Keratinocyte (primary cell): ENCODE results near the gene ACSS2. TPM values are rescaled to one million over a fixed set of nuclear protein-coding genes. Genes with fewer than 3 reads are reported as not detected.

ENCODE experiments used
- DNase-seq: peaks from one replicate; pipeline ENCODE4 v3.0.0-alpha.2; 2011; ENCODE audit warnings: low read depth, missing footprints, low spot score
- FAIRE-seq: peaks from 2 replicates; lab custom pipeline; 2011; peaks lifted over from hg19 to GRCh38; lab: Jason Lieb, UNC
- H2AFZ ChIP-seq: 2 replicates; pipeline ENCODE4 v1.6.0; 2012; ENCODE audit warnings: low read length, control low read depth, inconsistent platforms; ENCODE audit not compliant: control insufficient read depth
- H3K27ac ChIP-seq: 2 replicates; pipeline ENCODE4 v1.5.1; 2011; ENCODE audit warnings: low read length; ENCODE audit not compliant: control insufficient read depth, insufficient read depth
- H3K27me3 ChIP-seq: 3 replicates; pipeline ENCODE4 v1.6.0; 2011; ENCODE audit warnings: low read length; ENCODE audit not compliant: control insufficient read depth, insufficient read depth; ENCODE audit errors: extremely low read depth
- H3K36me3 ChIP-seq, 2 experiments: 2 replicates in 1 of 2; 3 replicates in 1 of 2; pipeline ENCODE4 v1.5.1; 2011; ENCODE audit warnings: low read length in 2 of 2, mild to moderate bottlenecking in 1 of 2; ENCODE audit not compliant: control insufficient read depth in 2 of 2, insufficient read depth in 2 of 2; ENCODE audit errors: extremely low read depth in 1 of 2
- H3K4me1 ChIP-seq: 3 replicates; pipeline ENCODE4 v1.5.1; 2011; ENCODE audit warnings: low read length; ENCODE audit not compliant: control insufficient read depth, insufficient read depth; ENCODE audit errors: extremely low read depth
- H3K4me2 ChIP-seq: 3 replicates; pipeline ENCODE4 v1.6.0; 2011; ENCODE audit warnings: low read depth, low read length; ENCODE audit not compliant: control insufficient read depth, insufficient read depth; ENCODE audit errors: extremely low read depth
- H3K4me3 ChIP-seq, 3 experiments: fragments of 200-600 bp in 1 of 3; sonication (generic) in 1 of 3; 2 replicates in 2 of 3; 3 replicates in 1 of 3; pipeline ENCODE4 v1.5.1; 2011 to 2016; ENCODE audit warnings: low read length in 3 of 3, mild to moderate bottlenecking in 3 of 3, control low read depth in 2 of 3, inconsistent platforms in 1 of 3, low read depth in 1 of 3, mixed read lengths in 1 of 3, mixed run types in 1 of 3, moderate library complexity in 1 of 3; ENCODE audit not compliant: control insufficient read depth in 2 of 3, insufficient read depth in 2 of 3; ENCODE audit errors: extremely low read depth in 1 of 3
- H3K79me2 ChIP-seq: 2 replicates; pipeline ENCODE4 v1.6.0; 2012; ENCODE audit warnings: low read length; ENCODE audit not compliant: control insufficient read depth, insufficient read depth
- H3K9ac ChIP-seq: 3 replicates; pipeline ENCODE4 v1.6.0; 2011; ENCODE audit warnings: low read length; ENCODE audit not compliant: control insufficient read depth, insufficient read depth; ENCODE audit errors: extremely low read depth
- H3K9me1 ChIP-seq: 3 replicates; pipeline ENCODE4 v1.6.0; 2011; ENCODE audit warnings: low read length; ENCODE audit not compliant: control insufficient read depth, insufficient read depth; ENCODE audit errors: extremely low read depth
- H3K9me3 ChIP-seq: 2 replicates; pipeline ENCODE4 v1.5.1; 2012; ENCODE audit warnings: low read depth, low read length; ENCODE audit not compliant: control insufficient read depth
- H4K20me1 ChIP-seq: 3 replicates; pipeline ENCODE4 v1.6.0; 2011; ENCODE audit warnings: low read length; ENCODE audit not compliant: control insufficient read depth, insufficient read depth; ENCODE audit errors: extremely low read depth
- EZH2 ChIP-seq: IDR thresholded peaks from one replicate; pipeline ENCODE4 v1.6.1; 2012; ENCODE audit warnings: inconsistent platforms, mild to moderate bottlenecking, low read length, moderate library complexity
- dilution Hi-C: fragments of 300-500 bp; cut with MboI; formaldehyde crosslinking; loops from one replicate; pipeline ENCODE4 v1.7.0; 2020; ENCODE audit warnings: low sequenced_read_pairs; ENCODE audit not compliant: extremely low pct_ligation_motif_present
- polyA plus RNA-seq, 5 experiments: library from polyadenylated mRNA; depleted of rRNA in 3 of 5; stranded (reverse) in 3 of 5; stranded (forward) in 1 of 5; unstranded in 1 of 5; fragments of >200 nt; gene quantifications; 1 replicate in 1 of 5; 2 replicates in 3 of 5; 3 replicates in 1 of 5; pipeline versions ENCODE4 v1.2.1 to v1.2.3, GENCODE V29; 2011 to 2012; ENCODE audit warnings: missing spikeins in 2 of 5, low read depth in 1 of 5, low replicate concordance in 1 of 5
- TF ChIP-seq, protein P1 (sequence below), 3 experiments: IDR thresholded peaks in 1 of 3; conservative IDR thresholded peaks in 1 of 3; optimal IDR thresholded peaks in 1 of 3; 2 replicates in 2 of 3; 3 replicates in 1 of 3; pipeline versions ENCODE3 to v1.5.1; 2011; ENCODE audit warnings: low read length in 3 of 3, mild to moderate bottlenecking in 3 of 3, moderate library complexity in 2 of 3, control low read depth in 1 of 3, inconsistent platforms in 1 of 3; ENCODE audit not compliant: insufficient read depth in 2 of 3; ENCODE audit errors: extremely low read depth in 1 of 3

ACSS2 gene
- polyA plus RNA-seq, 1 donor (not counting 4 experiments of a cell fraction or from before 2014, with no cell fraction given), result 90.6 TPM

DNA sequence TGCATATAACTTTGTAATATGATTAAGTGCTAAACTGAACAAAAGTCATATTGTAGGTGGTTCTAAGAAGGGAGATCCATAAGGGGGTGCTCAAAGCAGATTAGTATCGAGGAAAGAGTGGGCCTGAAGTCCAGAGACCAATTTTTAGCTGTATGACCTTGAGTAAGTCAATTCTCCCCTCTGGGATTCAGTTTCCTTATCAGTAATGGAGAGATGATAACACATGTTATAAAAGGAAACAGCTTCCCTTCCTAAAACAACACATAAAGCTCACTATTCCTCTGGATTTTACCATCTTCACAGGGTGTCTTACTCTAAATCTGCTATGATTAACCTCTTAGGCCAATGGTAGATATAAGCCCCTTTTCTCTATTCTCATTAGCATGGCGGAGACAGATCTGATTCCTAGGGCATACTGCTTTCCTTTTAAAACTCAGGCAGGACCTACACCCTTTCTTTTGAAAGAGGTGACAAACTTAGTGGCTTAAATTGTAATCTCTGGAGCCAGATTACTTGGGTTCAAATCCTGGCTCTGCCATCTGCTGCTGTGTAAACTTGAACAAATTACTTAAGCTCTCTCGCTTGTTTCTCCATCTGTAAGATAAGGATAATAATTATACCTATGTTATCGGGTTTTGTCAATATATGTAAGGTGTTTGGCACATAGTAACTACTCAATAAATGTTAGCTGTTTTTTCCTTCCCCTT, 39.5 kb downstream of the ACSS2 start:
- Histone ChIP-seq H3K4me2 (no peak overlapping the region), H3K27ac (no peak overlapping the region), H3K79me2 (no peaks in the 10 kb centered on the region), H3K9ac (no peak overlapping the region), H2AFZ (no peak overlapping the region), H3K27me3 (no peaks in the 10 kb centered on the region), H4K20me1 (no peaks in the 10 kb centered on the region), H3K36me3 (peaks cover 28 to 43% of the 10 kb centered on the region in 2 experiments), H3K4me3 (no peak overlapping the region), H3K4me1 (no peaks in the 10 kb centered on the region), H3K9me3 (no peaks in the 10 kb centered on the region), H3K9me1 (no peaks in the 10 kb centered on the region)
- dilution Hi-C loops, result no loop called here
- FAIRE-seq (no peak), DNase-seq (no peak)
- TF ChIP-seq, protein P1, sequence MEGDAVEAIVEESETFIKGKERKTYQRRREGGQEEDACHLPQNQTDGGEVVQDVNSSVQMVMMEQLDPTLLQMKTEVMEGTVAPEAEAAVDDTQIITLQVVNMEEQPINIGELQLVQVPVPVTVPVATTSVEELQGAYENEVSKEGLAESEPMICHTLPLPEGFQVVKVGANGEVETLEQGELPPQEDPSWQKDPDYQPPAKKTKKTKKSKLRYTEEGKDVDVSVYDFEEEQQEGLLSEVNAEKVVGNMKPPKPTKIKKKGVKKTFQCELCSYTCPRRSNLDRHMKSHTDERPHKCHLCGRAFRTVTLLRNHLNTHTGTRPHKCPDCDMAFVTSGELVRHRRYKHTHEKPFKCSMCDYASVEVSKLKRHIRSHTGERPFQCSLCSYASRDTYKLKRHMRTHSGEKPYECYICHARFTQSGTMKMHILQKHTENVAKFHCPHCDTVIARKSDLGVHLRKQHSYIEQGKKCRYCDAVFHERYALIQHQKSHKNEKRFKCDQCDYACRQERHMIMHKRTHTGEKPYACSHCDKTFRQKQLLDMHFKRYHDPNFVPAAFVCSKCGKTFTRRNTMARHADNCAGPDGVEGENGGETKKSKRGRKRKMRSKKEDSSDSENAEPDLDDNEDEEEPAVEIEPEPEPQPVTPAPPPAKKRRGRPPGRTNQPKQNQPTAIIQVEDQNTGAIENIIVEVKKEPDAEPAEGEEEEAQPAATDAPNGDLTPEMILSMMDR (optimal IDR thresholded peaks at IDR 0.05 in 1 of 3, IDR thresholded peaks at IDR 0.05 in 1 of 3, conservative IDR thresholded peaks at IDR 0.05 in 1 of 3; ENCODE audit: extremely low read depth in 1 of 3, insufficient read depth in 2 of 3, low read length in 3 of 3), result no peak
- TF ChIP-seq EZH2, result no peak

DNA sequence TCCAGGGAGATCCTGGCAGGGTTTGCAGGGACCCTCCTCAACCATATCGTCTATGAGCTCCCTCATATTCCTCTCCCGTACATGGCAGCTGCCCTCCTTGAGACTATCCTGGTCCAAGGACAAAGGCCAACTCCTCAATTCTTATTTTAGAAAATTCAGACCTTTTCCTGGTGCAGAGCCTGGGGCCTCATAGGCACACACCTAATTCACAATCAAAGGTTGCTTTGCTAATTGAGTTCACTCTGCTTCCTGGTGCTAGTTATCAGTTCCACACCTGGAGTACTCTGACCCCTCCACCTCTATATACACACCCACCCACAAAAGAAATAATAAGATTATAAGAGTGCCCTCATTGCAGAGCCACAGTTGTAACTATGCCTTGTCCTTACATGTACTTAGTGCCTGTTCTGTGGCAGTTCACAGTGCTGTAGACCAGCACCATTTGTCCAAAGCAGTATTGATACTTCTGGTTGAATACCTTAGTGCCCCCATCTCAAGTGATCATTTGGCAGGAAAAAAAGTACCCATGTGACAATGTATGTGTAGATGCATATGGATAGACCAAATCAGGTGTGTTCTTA, 40.5 kb downstream of the ACSS2 start:
- Histone ChIP-seq H3K9ac (no peak overlapping the region), H3K4me1 (peaks cover 6% of the 10 kb centered on the region), H3K9me3 (no peaks in the 10 kb centered on the region), H3K4me3 (no peak overlapping the region), H3K79me2 (no peaks in the 10 kb centered on the region), H4K20me1 (no peaks in the 10 kb centered on the region), H3K27me3 (no peaks in the 10 kb centered on the region), H3K27ac (no peak overlapping the region), H3K4me2 (no peak overlapping the region), H3K36me3 (peaks cover 29 to 47% of the 10 kb centered on the region in 2 experiments), H2AFZ (no peak overlapping the region), H3K9me1 (no peaks in the 10 kb centered on the region)
- no peak for TF ChIP-seq EZH2
- TF ChIP-seq, protein P1 (optimal IDR thresholded peaks at IDR 0.05 in 1 of 3, IDR thresholded peaks at IDR 0.05 in 1 of 3, conservative IDR thresholded peaks at IDR 0.05 in 1 of 3; ENCODE audit: extremely low read depth in 1 of 3, insufficient read depth in 2 of 3, low read length in 3 of 3), result no peak
- FAIRE-seq (no peak), DNase-seq (no peak)
- dilution Hi-C loops, result no loop called here
